ENCODE measurements around the gene ARHGAP18. TPM values are rescaled to one million over a fixed set of nuclear protein-coding genes. Genes with fewer than 3 reads are reported as not detected.

Gene ARHGAP18
- total RNA-seq, 3 donors from 2014 or later (not counting 1 experiment from before 2014, with no cell fraction given): 11.5 to 12.5 (median 11.8) TPM

DNA sequence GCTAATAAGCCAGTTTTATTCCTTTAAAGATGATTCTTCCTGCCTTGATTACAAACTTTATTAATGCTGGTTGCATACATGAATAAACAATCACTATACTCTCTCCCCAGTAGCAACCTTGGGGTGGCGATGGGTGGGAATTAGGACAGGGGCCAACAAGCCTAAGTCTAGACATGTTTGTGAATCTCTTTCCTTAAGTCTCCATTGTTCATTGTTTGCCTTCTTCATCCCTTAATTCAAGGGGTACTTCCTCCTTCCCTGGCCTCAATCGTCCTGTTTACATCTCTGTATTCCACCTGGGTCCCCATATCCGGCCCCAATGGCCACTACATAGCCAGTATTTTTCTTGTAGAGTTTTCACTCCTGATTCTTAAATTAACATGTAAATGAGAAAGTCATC, 66.0 kb downstream of the ARHGAP18 start:
- H3K27ac ChIP-seq (ENCODE audit: low read length): no peak overlapping the region
- H3K4me1 Mint-ChIP-seq: peaks cover 8% of the 10 kb centered on the region in 2 donors
- H3K27me3 ChIP-seq (ENCODE audit: control insufficient read depth, insufficient read depth, low read length): no peaks in the 10 kb centered on the region
- H3K27ac Mint-ChIP-seq: no peak overlapping the region
- 100% methylated on average over 2 of the region's 3 CpGs for WGBS (ENCODE audit: insufficient coverage)
- intact Hi-C loops (cut with micrococcal nuclease): no loop called here
- no peak overlapping the region for H3K4me3 ChIP-seq (ENCODE audit: low read length)
- no peaks in the 10 kb centered on the region for H3K4me1 ChIP-seq (ENCODE audit: control insufficient read depth, insufficient read depth, low read length)
- no peaks in the 10 kb centered on the region for H3K27me3 Mint-ChIP-seq (ENCODE audit: low read depth in 2 of 2)
- H3K4me3 Mint-ChIP-seq: no peak overlapping the region
- no peaks in the 10 kb centered on the region for H3K36me3 Mint-ChIP-seq
- no peak for DNase-seq
- no peak for ATAC-seq
- H3K9me3 ChIP-seq (ENCODE audit: control insufficient read depth, insufficient read depth, low read length): no peaks in the 10 kb centered on the region
- H3K36me3 ChIP-seq (ENCODE audit: control insufficient read depth, insufficient read depth, low read length): no peaks in the 10 kb centered on the region
- TF ChIP-seq, protein P1, sequence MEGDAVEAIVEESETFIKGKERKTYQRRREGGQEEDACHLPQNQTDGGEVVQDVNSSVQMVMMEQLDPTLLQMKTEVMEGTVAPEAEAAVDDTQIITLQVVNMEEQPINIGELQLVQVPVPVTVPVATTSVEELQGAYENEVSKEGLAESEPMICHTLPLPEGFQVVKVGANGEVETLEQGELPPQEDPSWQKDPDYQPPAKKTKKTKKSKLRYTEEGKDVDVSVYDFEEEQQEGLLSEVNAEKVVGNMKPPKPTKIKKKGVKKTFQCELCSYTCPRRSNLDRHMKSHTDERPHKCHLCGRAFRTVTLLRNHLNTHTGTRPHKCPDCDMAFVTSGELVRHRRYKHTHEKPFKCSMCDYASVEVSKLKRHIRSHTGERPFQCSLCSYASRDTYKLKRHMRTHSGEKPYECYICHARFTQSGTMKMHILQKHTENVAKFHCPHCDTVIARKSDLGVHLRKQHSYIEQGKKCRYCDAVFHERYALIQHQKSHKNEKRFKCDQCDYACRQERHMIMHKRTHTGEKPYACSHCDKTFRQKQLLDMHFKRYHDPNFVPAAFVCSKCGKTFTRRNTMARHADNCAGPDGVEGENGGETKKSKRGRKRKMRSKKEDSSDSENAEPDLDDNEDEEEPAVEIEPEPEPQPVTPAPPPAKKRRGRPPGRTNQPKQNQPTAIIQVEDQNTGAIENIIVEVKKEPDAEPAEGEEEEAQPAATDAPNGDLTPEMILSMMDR (IDR thresholded peaks at IDR 0.05): no peak
- no peaks in the 10 kb centered on the region for H3K9me3 Mint-ChIP-seq

DNA sequence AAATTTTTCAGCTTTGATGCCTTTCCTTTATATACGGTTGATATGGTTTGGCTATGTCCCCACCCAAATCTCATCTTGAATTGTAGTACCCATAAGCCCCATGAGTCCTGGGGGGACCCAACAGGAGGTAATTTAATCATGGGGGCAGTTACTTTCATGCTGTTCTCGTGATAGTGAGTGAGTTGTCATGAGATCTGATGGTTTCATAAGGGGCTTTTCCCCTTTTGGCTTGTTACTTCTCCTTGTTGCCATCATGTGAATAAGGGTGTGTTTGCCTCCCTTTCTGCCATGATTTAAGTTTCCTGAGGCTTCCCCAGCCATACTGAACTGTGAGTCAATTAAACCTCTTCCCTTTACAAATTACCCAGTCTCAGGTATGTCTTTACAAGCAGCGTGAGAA, 66.8 kb downstream of the ARHGAP18 start:
- Histone ChIP-seq H3K4me1 (ENCODE audit: control insufficient read depth, insufficient read depth, low read length) (no peaks in the 10 kb centered on the region), H3K36me3 (ENCODE audit: control insufficient read depth, insufficient read depth, low read length) (no peaks in the 10 kb centered on the region), H3K4me3 (ENCODE audit: low read length) (no peak overlapping the region), H3K9me3 (ENCODE audit: control insufficient read depth, insufficient read depth, low read length) (no peaks in the 10 kb centered on the region), H3K27me3 (ENCODE audit: control insufficient read depth, insufficient read depth, low read length) (no peaks in the 10 kb centered on the region), H3K27ac (ENCODE audit: low read length) (no peak overlapping the region)
- Mint-ChIP-seq H3K27ac (no peak overlapping the region), H3K27me3 (ENCODE audit: low read depth in 2 of 2) (no peaks in the 10 kb centered on the region), H3K4me3 (no peak overlapping the region), H3K4me1 (peaks cover 4 to 8% of the 10 kb centered on the region in 2 donors), H3K36me3 (peaks cover 7% of the 10 kb centered on the region), H3K9me3 (no peaks in the 10 kb centered on the region)
- DNase-seq (no peak), ATAC-seq (no peak)
- TF ChIP-seq, protein P1 (IDR thresholded peaks at IDR 0.05): no peak
- WGBS (ENCODE audit: insufficient coverage): 100% methylated on average over 1 of the region's 3 CpGs
- intact Hi-C loops (cut with micrococcal nuclease): no loop called here

DNA sequence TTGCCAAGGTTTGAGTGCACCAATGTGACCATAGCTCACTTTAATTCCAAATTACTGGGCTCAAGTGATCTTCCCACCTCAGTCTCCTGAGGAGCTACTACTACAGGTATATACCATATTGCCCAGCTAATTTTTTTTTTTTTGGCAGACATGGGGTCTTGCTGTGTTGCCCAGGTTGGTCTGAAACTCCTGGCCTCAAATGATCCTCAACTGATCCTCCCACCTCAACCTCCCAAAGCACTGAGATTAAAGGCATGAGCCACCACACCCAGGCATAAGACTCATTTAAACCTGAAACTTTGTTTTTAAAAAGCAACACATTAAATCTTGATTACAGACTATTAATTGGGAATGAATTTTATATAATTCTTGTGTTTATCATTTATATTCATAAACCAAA, 67.7 kb downstream of the ARHGAP18 start:
- Histone ChIP-seq H3K27ac (ENCODE audit: low read length) (no peak overlapping the region), H3K9me3 (ENCODE audit: control insufficient read depth, insufficient read depth, low read length) (no peaks in the 10 kb centered on the region), H3K4me1 (ENCODE audit: control insufficient read depth, insufficient read depth, low read length) (no peaks in the 10 kb centered on the region), H3K36me3 (ENCODE audit: control insufficient read depth, insufficient read depth, low read length) (peaks cover 2% of the 10 kb centered on the region), H3K27me3 (ENCODE audit: control insufficient read depth, insufficient read depth, low read length) (no peaks in the 10 kb centered on the region), H3K4me3 (ENCODE audit: low read length) (no peak overlapping the region)
- H3K27ac Mint-ChIP-seq: no peak overlapping the region
- H3K4me1 Mint-ChIP-seq: peaks cover 4 to 8% of the 10 kb centered on the region in 2 donors
- H3K36me3 Mint-ChIP-seq: peaks cover 15% of the 10 kb centered on the region
- intact Hi-C loops (cut with micrococcal nuclease): no loop called here
- DNase-seq (no peak), ATAC-seq (no peak)
- H3K4me3 Mint-ChIP-seq: no peak overlapping the region
- H3K27me3 Mint-ChIP-seq (ENCODE audit: low read depth in 2 of 2): no peaks in the 10 kb centered on the region
- H3K9me3 Mint-ChIP-seq: no peaks in the 10 kb centered on the region
- TF ChIP-seq, protein P1 (IDR thresholded peaks at IDR 0.05): no peak

DNA sequence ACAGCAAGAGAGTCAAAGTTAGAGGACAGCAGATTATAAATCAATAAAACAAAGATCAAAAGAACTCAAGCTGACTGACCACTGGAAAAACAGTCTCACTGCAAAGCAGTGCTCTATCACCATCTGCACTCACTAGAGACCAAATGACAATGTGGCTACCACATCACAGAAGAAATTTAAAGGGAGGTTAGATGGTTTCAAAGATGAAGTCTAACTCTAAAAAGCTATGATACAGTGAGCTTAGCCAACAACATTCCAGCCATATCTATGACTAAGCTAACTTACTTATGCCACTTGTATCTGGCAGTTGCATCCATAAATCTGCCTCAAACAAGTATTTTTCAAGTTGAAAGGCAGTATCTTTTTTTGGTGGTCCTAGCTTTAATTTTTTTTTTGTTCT, 68.6 kb downstream of the ARHGAP18 start:
- Mint-ChIP-seq H3K9me3 (no peaks in the 10 kb centered on the region), H3K4me1 (peaks cover 4 to 8% of the 10 kb centered on the region in 2 donors), H3K27me3 (ENCODE audit: low read depth in 2 of 2) (no peaks in the 10 kb centered on the region), H3K27ac (no peak overlapping the region), H3K4me3 (no peak overlapping the region), H3K36me3 (peaks cover 19% of the 10 kb centered on the region)
- DNase-seq: no peak
- Histone ChIP-seq H3K9me3 (ENCODE audit: control insufficient read depth, insufficient read depth, low read length) (no peaks in the 10 kb centered on the region), H3K27ac (ENCODE audit: low read length) (no peak overlapping the region), H3K4me3 (ENCODE audit: low read length) (no peak overlapping the region), H3K27me3 (ENCODE audit: control insufficient read depth, insufficient read depth, low read length) (no peaks in the 10 kb centered on the region), H3K4me1 (ENCODE audit: control insufficient read depth, insufficient read depth, low read length) (no peaks in the 10 kb centered on the region), H3K36me3 (ENCODE audit: control insufficient read depth, insufficient read depth, low read length) (peaks cover 2% of the 10 kb centered on the region)
- TF ChIP-seq, protein P1 (IDR thresholded peaks at IDR 0.05): no peak
- intact Hi-C loops (cut with micrococcal nuclease): no loop called here
- no peak for ATAC-seq
